Astrocyte (in vitro differentiated cells and primary cell): Measurements from ENCODE around the gene AKAP1. TPM values are rescaled to one million over a fixed set of nuclear protein-coding genes. Genes with fewer than 3 reads are reported as not detected.

ENCODE experiments used
- DNase-seq: peaks from one replicate; pipeline ENCODE4 v3.0.0-alpha.2; 2010; ENCODE audit warnings: low read depth
- FAIRE-seq: peaks from 2 replicates; lab custom pipeline; 2011; peaks lifted over from hg19 to GRCh38; lab: Jason Lieb, UNC
- H2AFZ ChIP-seq: 2 replicates; pipeline ENCODE4 v1.6.0; 2012; ENCODE audit warnings: low read depth, low read length, inconsistent platforms
- H3K27ac ChIP-seq: 2 replicates; pipeline ENCODE4 v1.5.1; 2011; ENCODE audit warnings: low read depth, low read length, inconsistent platforms
- H3K27me3 ChIP-seq: 2 replicates; pipeline ENCODE4 v1.6.0; 2011; ENCODE audit warnings: low read length, inconsistent platforms; ENCODE audit not compliant: insufficient read depth
- H3K36me3 ChIP-seq: 2 replicates; pipeline ENCODE4 v1.5.1; 2011; ENCODE audit warnings: low read length, inconsistent platforms; ENCODE audit not compliant: insufficient read depth
- H3K4me1 ChIP-seq: 2 replicates; pipeline ENCODE4 v1.5.1; 2011; ENCODE audit warnings: low read length, inconsistent platforms; ENCODE audit not compliant: insufficient read depth
- H3K4me2 ChIP-seq: 2 replicates; pipeline ENCODE4 v1.6.0; 2012; ENCODE audit warnings: low read length, inconsistent platforms
- H3K4me3 ChIP-seq: 2 replicates; pipeline ENCODE4 v1.5.1; 2011; ENCODE audit warnings: low read depth, mild to moderate bottlenecking, low read length, inconsistent platforms; ENCODE audit not compliant: insufficient read depth
- H3K79me2 ChIP-seq: 2 replicates; pipeline ENCODE4 v1.6.0; 2012; ENCODE audit warnings: mild to moderate bottlenecking, low read length, inconsistent platforms; ENCODE audit not compliant: insufficient read depth
- H3K9ac ChIP-seq: 2 replicates; pipeline ENCODE4 v1.6.0; 2012; ENCODE audit warnings: mild to moderate bottlenecking, low read length, inconsistent platforms
- H3K9me3 ChIP-seq: 2 replicates; pipeline ENCODE4 v1.5.1; 2012; ENCODE audit warnings: low read depth, mild to moderate bottlenecking, low read length, inconsistent platforms; ENCODE audit not compliant: insufficient read depth
- H4K20me1 ChIP-seq: 2 replicates; pipeline ENCODE4 v1.6.0; 2012; ENCODE audit warnings: low read length, inconsistent platforms; ENCODE audit not compliant: insufficient read depth
- H3K27ac Mint-ChIP-seq: one replicate; pipeline ENCODE4 v1.8.0; 2021; ENCODE audit warnings: mild to moderate bottlenecking, mixed read lengths; ENCODE audit not compliant: unreplicated experiment
- H3K27me3 Mint-ChIP-seq: one replicate; pipeline ENCODE4 v1.8.0; 2021; ENCODE audit warnings: low read depth, mixed read lengths; ENCODE audit not compliant: unreplicated experiment
- H3K36me3 Mint-ChIP-seq: one replicate; pipeline ENCODE4 v1.8.0; 2021; ENCODE audit warnings: low read depth, mixed read lengths; ENCODE audit not compliant: unreplicated experiment
- H3K4me1 Mint-ChIP-seq: one replicate; pipeline ENCODE4 v1.8.0; 2021; ENCODE audit warnings: low read depth, mixed read lengths; ENCODE audit not compliant: unreplicated experiment
- H3K4me3 Mint-ChIP-seq: one replicate; pipeline ENCODE4 v1.8.0; 2021; ENCODE audit warnings: mild to moderate bottlenecking, moderate library complexity, mixed read lengths; ENCODE audit not compliant: unreplicated experiment
- H3K9me3 Mint-ChIP-seq: one replicate; pipeline ENCODE4 v1.8.0; 2021; ENCODE audit warnings: mild to moderate bottlenecking, mixed read lengths; ENCODE audit not compliant: unreplicated experiment
- EZH2 ChIP-seq: IDR thresholded peaks from 2 replicates; pipeline ENCODE4 v1.6.1; 2012; ENCODE audit warnings: mild to moderate bottlenecking, low read length, inconsistent platforms; ENCODE audit not compliant: insufficient read depth
- total RNA-seq: library from RNA; stranded (reverse); gene quantifications from 2 replicates; pipeline ENCODE4 v1.2.1, GENCODE V29; 2021
- TF ChIP-seq, protein P1 (sequence below): IDR thresholded peaks from 2 replicates; pipeline ENCODE4 v1.5.1; 2011; ENCODE audit warnings: low read depth, mild to moderate bottlenecking, inconsistent platforms, low read length, moderate library complexity; ENCODE audit not compliant: insufficient read depth

Gene AKAP1
- total RNA-seq, 1 donor from 2014 or later: 12.5 TPM

- H3K36me3 Mint-ChIP-seq: peaks cover 30% of the 10 kb centered on the region
- H3K4me2 ChIP-seq: no peak overlapping the region
- H3K9me3 Mint-ChIP-seq: no peaks in the 10 kb centered on the region
- H3K27me3 Mint-ChIP-seq: no peaks in the 10 kb centered on the region
- TF ChIP-seq, protein P1, sequence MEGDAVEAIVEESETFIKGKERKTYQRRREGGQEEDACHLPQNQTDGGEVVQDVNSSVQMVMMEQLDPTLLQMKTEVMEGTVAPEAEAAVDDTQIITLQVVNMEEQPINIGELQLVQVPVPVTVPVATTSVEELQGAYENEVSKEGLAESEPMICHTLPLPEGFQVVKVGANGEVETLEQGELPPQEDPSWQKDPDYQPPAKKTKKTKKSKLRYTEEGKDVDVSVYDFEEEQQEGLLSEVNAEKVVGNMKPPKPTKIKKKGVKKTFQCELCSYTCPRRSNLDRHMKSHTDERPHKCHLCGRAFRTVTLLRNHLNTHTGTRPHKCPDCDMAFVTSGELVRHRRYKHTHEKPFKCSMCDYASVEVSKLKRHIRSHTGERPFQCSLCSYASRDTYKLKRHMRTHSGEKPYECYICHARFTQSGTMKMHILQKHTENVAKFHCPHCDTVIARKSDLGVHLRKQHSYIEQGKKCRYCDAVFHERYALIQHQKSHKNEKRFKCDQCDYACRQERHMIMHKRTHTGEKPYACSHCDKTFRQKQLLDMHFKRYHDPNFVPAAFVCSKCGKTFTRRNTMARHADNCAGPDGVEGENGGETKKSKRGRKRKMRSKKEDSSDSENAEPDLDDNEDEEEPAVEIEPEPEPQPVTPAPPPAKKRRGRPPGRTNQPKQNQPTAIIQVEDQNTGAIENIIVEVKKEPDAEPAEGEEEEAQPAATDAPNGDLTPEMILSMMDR: no peak
- no peak for TF ChIP-seq EZH2
- H3K4me1 ChIP-seq: no peaks in the 10 kb centered on the region
- H3K27me3 ChIP-seq: no peaks in the 10 kb centered on the region
- H4K20me1 ChIP-seq: no peaks in the 10 kb centered on the region
- H3K79me2 ChIP-seq: no peaks in the 10 kb centered on the region
- no peak overlapping the region for H3K9ac ChIP-seq
- no peak overlapping the region for H3K4me3 ChIP-seq
- no peak overlapping the region for H3K27ac Mint-ChIP-seq
- DNase-seq: no peak
- H3K36me3 ChIP-seq: peaks cover 2% of the 10 kb centered on the region
- no peak overlapping the region for H2AFZ ChIP-seq
- no peak overlapping the region for H3K27ac ChIP-seq
- H3K4me3 Mint-ChIP-seq: no peak overlapping the region
- FAIRE-seq: no peak
- H3K9me3 ChIP-seq: peaks cover 3% of the 10 kb centered on the region
- H3K4me1 Mint-ChIP-seq: peaks cover 3% of the 10 kb centered on the region
These were observed 30.3 kb downstream of the AKAP1 start for GRCh38 chr17:57115377-57115776.

DNA sequence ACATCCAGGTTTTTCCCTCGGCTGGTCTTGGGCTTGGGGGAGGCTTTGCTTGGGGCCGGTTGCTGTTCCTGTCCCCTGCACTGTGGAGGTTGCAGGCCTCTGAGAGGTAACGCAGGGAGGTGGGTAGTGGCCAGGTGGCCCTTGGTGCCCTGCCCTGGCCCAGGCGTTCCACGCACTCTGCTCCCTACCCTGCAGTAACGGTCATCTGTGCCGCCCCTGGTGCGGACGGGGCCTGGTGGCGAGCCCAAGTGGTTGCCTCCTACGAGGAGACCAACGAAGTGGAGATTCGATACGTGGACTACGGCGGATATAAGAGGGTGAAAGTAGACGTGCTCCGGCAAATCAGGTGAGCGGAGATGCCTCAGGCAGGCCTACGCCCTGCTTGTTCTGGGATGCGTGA lies 30.9 kb downstream of the AKAP1 start:
- FAIRE-seq (no peak), DNase-seq (no peak)
- H4K20me1 ChIP-seq: no peaks in the 10 kb centered on the region
- H3K9ac ChIP-seq: no peak overlapping the region
- Mint-ChIP-seq H3K4me3 (no peak overlapping the region), H3K27me3 (no peaks in the 10 kb centered on the region), H3K4me1 (no peaks in the 10 kb centered on the region), H3K36me3 (peaks cover 30% of the 10 kb centered on the region), H3K9me3 (no peaks in the 10 kb centered on the region), H3K27ac (no peak overlapping the region)
- H3K4me2 ChIP-seq: no peak overlapping the region
- H3K4me1 ChIP-seq: no peaks in the 10 kb centered on the region
- no peak overlapping the region for H2AFZ ChIP-seq
- no peak overlapping the region for H3K27ac ChIP-seq
- H3K36me3 ChIP-seq: peaks cover 2% of the 10 kb centered on the region
- TF ChIP-seq, protein P1: no peak
- no peak for TF ChIP-seq EZH2
- peaks cover 3% of the 10 kb centered on the region for H3K9me3 ChIP-seq
- H3K4me3 ChIP-seq: no peak overlapping the region
- H3K79me2 ChIP-seq: no peaks in the 10 kb centered on the region
- H3K27me3 ChIP-seq: no peaks in the 10 kb centered on the region

GRCh38 chr17:57117798-57118197 lies 32.8 kb downstream of the AKAP1 start:
- no peak overlapping the region for H3K4me3 ChIP-seq
- no peak overlapping the region for H3K9ac ChIP-seq
- TF ChIP-seq, protein P1: no peak
- TF ChIP-seq EZH2: no peak
- DNase-seq (no peak), FAIRE-seq (no peak)
- Mint-ChIP-seq H3K4me1 (no peaks in the 10 kb centered on the region), H3K9me3 (no peaks in the 10 kb centered on the region), H3K36me3 (peaks cover 30% of the 10 kb centered on the region), H3K27ac (no peak overlapping the region), H3K27me3 (no peaks in the 10 kb centered on the region), H3K4me3 (no peak overlapping the region)
- H3K79me2 ChIP-seq: no peaks in the 10 kb centered on the region
- H3K4me2 ChIP-seq: no peak overlapping the region
- no peaks in the 10 kb centered on the region for H4K20me1 ChIP-seq
- H3K27me3 ChIP-seq: no peaks in the 10 kb centered on the region
- no peak overlapping the region for H2AFZ ChIP-seq
- H3K9me3 ChIP-seq: peaks cover 3% of the 10 kb centered on the region
- peaks cover 2% of the 10 kb centered on the region for H3K36me3 ChIP-seq
- H3K27ac ChIP-seq: no peak overlapping the region
- no peaks in the 10 kb centered on the region for H3K4me1 ChIP-seq
